DND-41 (cell line): ENCODE results near the gene GIPC1.

ENCODE experiments used
- ATAC-seq: fragments of 200-7000 bp; cut with Tn5 transposase; 3 replicates; pipeline ENCODE4 v1.9.1; 2021; ENCODE audit warnings: low read depth; ENCODE audit not compliant: insufficient read depth
- DNase-seq: peaks from one replicate; pipeline ENCODE4 v3.0.0-alpha.2; 2020
- H2AFZ ChIP-seq: 2 replicates; pipeline ENCODE4 v1.6.0; 2012; ENCODE audit warnings: low read depth, low read length
- H3K27ac ChIP-seq: 2 replicates; pipeline ENCODE4 v1.5.1; 2012; ENCODE audit warnings: low read length, inconsistent platforms
- H3K27me3 ChIP-seq: fragments of 200-600 bp; sonication (generic); 2 replicates; pipeline ENCODE4 v1.6.0; 2012; ENCODE audit warnings: low read length, mild to moderate bottlenecking, inconsistent platforms; ENCODE audit not compliant: insufficient read depth, poor library complexity
- H3K36me3 ChIP-seq: 2 replicates; pipeline ENCODE4 v1.5.1; 2012; ENCODE audit warnings: low read length, inconsistent platforms; ENCODE audit not compliant: insufficient read depth
- H3K4me1 ChIP-seq: 2 replicates; pipeline ENCODE4 v1.5.1; 2012; ENCODE audit warnings: mild to moderate bottlenecking, low read length; ENCODE audit not compliant: insufficient read depth
- H3K4me2 ChIP-seq: 2 replicates; pipeline ENCODE4 v1.6.0; 2012; ENCODE audit warnings: mild to moderate bottlenecking, moderate library complexity, low read length, inconsistent platforms; ENCODE audit not compliant: insufficient read depth
- H3K4me3 ChIP-seq, 2 experiments: fragments of 200-600 bp in 1 of 2; shearing (Covaris generic) in 1 of 2; 2 replicates each; pipeline ENCODE4 v1.5.1; 2012 to 2016; ENCODE audit warnings: inconsistent platforms in 2 of 2, low read length in 2 of 2, mild to moderate bottlenecking in 2 of 2, low read depth in 1 of 2, moderate library complexity in 1 of 2
- H3K79me2 ChIP-seq: 2 replicates; pipeline ENCODE4 v1.6.0; 2012; ENCODE audit warnings: low read length, inconsistent platforms; ENCODE audit not compliant: insufficient read depth
- H3K9ac ChIP-seq: 2 replicates; pipeline ENCODE4 v1.6.0; 2012; ENCODE audit warnings: low read depth, mild to moderate bottlenecking, inconsistent platforms, low read length, moderate library complexity
- H3K9me3 ChIP-seq: 2 replicates; pipeline ENCODE4 v1.5.1; 2012; ENCODE audit warnings: low read length, moderate library complexity, mild to moderate bottlenecking, inconsistent platforms; ENCODE audit not compliant: insufficient read depth, severe bottlenecking
- H4K20me1 ChIP-seq: 2 replicates; pipeline ENCODE4 v1.6.0; 2012; ENCODE audit warnings: low read length; ENCODE audit not compliant: insufficient read depth
- EZH2 ChIP-seq: IDR thresholded peaks from 3 replicates; pipeline ENCODE4 v1.6.1; 2012; ENCODE audit warnings: borderline replicate concordance, low read depth, mild to moderate bottlenecking, moderate library complexity, low read length, inconsistent platforms; ENCODE audit not compliant: severe bottlenecking
- TF ChIP-seq, protein P1 (sequence below): IDR thresholded peaks from 2 replicates; pipeline ENCODE4 v1.5.1; 2012; ENCODE audit warnings: borderline replicate concordance, low read length, moderate library complexity, mild to moderate bottlenecking; ENCODE audit not compliant: poor library complexity, severe bottlenecking; ENCODE audit errors: extremely low read depth

GIPC1 gene

DNA sequence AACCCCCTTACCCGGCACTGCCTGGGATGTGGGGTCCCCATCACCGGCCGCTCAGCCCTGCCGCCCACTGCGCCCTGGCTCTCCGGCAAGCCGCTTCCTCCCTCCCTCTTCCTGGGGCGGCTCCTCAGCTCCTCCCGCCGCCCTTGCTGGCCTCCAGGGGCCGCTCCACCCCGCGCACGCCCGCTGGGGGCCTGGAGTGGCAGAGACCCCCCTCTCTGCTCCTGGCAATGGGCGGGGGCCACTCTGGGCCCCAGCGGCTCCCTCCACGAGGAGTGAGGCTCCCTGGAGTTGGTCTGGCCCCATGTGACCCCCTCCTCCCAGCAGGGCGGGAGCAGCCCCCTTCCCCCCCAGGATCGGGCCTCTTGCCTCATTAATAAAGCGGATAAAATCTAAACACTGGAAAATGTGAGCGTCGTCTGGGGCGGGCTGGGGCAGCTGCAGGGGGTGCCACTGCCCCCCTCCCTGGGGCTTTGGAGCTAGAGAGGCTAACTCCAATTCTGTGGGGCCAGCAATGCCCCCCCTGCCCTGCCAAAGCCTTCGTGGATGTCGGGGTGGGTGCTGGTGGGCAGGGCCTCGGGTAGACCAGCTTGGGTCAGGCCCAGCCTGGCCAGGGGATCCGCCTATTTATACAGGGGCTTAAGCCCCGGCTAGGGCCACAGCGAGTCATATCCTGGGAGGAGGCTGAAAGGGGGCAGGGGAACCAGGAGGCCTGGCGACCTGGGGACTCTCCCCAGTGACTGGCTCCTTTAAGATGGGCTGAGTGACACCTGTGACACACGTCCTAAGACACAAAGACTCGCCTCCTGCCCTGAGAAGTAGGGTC, 20.5 kb downstream of the GIPC1 start, which contains the start of gene PTGER1:
PTGER1 (minus strand) TSS at position 104 of the 823 bp plus-strand sequence. CDS start 1,034 bp downstream, outside the sequence.
- H3K4me1 ChIP-seq, result no peaks in the 10 kb centered on the region
- no peak for TF ChIP-seq EZH2
- TF ChIP-seq, protein P1, sequence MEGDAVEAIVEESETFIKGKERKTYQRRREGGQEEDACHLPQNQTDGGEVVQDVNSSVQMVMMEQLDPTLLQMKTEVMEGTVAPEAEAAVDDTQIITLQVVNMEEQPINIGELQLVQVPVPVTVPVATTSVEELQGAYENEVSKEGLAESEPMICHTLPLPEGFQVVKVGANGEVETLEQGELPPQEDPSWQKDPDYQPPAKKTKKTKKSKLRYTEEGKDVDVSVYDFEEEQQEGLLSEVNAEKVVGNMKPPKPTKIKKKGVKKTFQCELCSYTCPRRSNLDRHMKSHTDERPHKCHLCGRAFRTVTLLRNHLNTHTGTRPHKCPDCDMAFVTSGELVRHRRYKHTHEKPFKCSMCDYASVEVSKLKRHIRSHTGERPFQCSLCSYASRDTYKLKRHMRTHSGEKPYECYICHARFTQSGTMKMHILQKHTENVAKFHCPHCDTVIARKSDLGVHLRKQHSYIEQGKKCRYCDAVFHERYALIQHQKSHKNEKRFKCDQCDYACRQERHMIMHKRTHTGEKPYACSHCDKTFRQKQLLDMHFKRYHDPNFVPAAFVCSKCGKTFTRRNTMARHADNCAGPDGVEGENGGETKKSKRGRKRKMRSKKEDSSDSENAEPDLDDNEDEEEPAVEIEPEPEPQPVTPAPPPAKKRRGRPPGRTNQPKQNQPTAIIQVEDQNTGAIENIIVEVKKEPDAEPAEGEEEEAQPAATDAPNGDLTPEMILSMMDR, result no peak
- peaks cover 10% of the 10 kb centered on the region; the same call in 1 of the 2 replicates for H4K20me1 ChIP-seq
- ATAC-seq, result no peak
- H3K9ac ChIP-seq, result no peak within 1 kb of the TSS
- DNase-seq, result no peak
- H3K79me2 ChIP-seq, result no peaks in the 10 kb centered on the region
- peaks cover 32% of the 10 kb centered on the region for H3K36me3 ChIP-seq
- H3K9me3 ChIP-seq, result no peaks in the 10 kb centered on the region
- H3K4me3 ChIP-seq, result no peak within 1 kb of the TSS
- H2AFZ ChIP-seq, result no peak within 1 kb of the TSS
- H3K27me3 ChIP-seq, result no peaks in the 10 kb centered on the region
- no peak within 1 kb of the TSS for H3K27ac ChIP-seq
- no peak within 1 kb of the TSS for H3K4me2 ChIP-seq

GRCh38 chr19:14474827-14475226, 21.1 kb downstream of the GIPC1 start:
- ATAC-seq (no peak), DNase-seq (no peak)
- no peak overlapping the region for H3K9ac ChIP-seq
- H3K4me2 ChIP-seq, result no peak overlapping the region
- no peak overlapping the region for H3K4me3 ChIP-seq
- TF ChIP-seq, protein P1, result no peak
- no peak for TF ChIP-seq EZH2
- H3K9me3 ChIP-seq, result no peaks in the 10 kb centered on the region
- H2AFZ ChIP-seq, result no peak overlapping the region
- H3K36me3 ChIP-seq, result peaks cover 32% of the 10 kb centered on the region
- H4K20me1 ChIP-seq, result peaks cover 3% of the 10 kb centered on the region; the same call in 1 of the 2 replicates
- H3K27ac ChIP-seq, result no peak overlapping the region
- no peaks in the 10 kb centered on the region for H3K27me3 ChIP-seq
- no peaks in the 10 kb centered on the region for H3K79me2 ChIP-seq
- H3K4me1 ChIP-seq, result no peaks in the 10 kb centered on the region

DNA sequence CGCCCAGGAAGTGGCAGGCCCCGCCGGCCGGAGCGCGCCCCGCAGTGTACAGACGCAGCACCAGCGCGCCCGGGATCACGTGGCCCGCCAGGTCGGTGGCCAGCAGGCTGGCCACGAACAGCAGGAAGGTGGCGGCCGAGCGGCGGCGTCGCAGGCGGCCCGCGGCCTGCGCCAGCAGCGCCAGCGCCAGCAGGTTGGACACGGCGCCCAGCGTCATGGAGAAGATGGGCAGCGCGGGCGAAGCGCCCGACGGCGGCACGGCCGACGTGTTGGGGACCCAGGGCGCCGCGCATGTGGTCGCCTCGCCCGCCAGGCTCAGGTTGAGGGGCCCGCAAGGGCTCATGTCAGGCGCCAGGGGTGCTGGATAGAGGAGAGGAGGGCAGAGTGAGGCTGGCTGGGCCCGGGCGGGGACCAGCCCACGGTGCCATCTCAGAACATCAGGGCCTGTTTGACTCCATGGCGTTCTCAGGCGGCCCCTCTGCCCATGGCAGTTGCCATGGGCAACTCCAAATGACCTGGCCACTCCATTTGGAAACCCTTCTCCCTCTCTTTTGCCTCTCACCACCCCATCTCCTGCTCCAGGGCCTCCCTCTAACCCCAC, 21.8 kb downstream of the GIPC1 start:
- DNase-seq (no peak), ATAC-seq (no peak)
- H3K27ac ChIP-seq, result no peak overlapping the region
- H3K79me2 ChIP-seq, result no peaks in the 10 kb centered on the region
- no peak overlapping the region for H3K4me3 ChIP-seq
- H3K4me2 ChIP-seq, result no peak overlapping the region
- peaks cover 31% of the 10 kb centered on the region for H3K36me3 ChIP-seq
- no peak overlapping the region for H2AFZ ChIP-seq
- no peaks in the 10 kb centered on the region for H3K4me1 ChIP-seq
- no peaks in the 10 kb centered on the region for H3K9me3 ChIP-seq
- no peak for TF ChIP-seq EZH2
- TF ChIP-seq, protein P1, result no peak
- no peak overlapping the region for H3K9ac ChIP-seq
- H3K27me3 ChIP-seq, result no peaks in the 10 kb centered on the region
- peaks cover 7% of the 10 kb centered on the region; the same call in 1 of the 2 replicates for H4K20me1 ChIP-seq
